OCI-LY1 (cell line): ENCODE measurements around the gene PABPN1L.

Experiments used
- EZH2 ChIP-seq: fragments of 200-600 bp; sonication (generic), shearing (Covaris generic); IDR thresholded peaks from 2 replicates; pipeline ENCODE4 v1.8.0; 2017; ENCODE audit warnings: borderline replicate concordance, mixed run types, mild to moderate bottlenecking, antibody characterized with exemption, low read length, moderate library complexity, mixed read lengths
- TF ChIP-seq, protein P1 (sequence below): fragments of 200-600 bp; sonication (generic), shearing (Covaris generic); IDR thresholded peaks from 2 replicates; pipeline ENCODE4 v1.5.1; 2017; ENCODE audit warnings: mild to moderate bottlenecking, antibody characterized with exemption, low read length, moderate library complexity, mixed read lengths

DNA sequence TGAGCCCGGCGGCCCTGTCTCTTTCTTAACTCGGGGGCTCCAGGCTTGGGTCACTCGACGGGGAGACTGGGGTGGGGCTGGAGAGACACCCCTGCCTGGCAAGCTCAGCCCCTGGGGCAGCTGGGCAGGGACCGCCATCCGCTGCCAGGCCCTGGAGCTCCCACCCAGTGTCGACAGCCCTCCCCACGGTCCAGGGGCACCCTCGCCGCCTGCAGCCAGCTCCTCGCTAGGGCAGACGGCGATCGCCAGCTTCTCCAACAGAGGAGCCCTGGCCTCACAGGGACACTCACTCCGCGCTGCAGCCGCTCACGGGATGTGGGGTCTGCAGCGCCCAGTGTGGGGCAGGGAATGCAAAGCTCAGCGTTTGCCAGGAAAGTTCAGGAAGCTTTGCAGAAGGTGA, 38.7 kb downstream of the PABPN1L start:
- no peak for TF ChIP-seq EZH2
- TF ChIP-seq, protein P1, sequence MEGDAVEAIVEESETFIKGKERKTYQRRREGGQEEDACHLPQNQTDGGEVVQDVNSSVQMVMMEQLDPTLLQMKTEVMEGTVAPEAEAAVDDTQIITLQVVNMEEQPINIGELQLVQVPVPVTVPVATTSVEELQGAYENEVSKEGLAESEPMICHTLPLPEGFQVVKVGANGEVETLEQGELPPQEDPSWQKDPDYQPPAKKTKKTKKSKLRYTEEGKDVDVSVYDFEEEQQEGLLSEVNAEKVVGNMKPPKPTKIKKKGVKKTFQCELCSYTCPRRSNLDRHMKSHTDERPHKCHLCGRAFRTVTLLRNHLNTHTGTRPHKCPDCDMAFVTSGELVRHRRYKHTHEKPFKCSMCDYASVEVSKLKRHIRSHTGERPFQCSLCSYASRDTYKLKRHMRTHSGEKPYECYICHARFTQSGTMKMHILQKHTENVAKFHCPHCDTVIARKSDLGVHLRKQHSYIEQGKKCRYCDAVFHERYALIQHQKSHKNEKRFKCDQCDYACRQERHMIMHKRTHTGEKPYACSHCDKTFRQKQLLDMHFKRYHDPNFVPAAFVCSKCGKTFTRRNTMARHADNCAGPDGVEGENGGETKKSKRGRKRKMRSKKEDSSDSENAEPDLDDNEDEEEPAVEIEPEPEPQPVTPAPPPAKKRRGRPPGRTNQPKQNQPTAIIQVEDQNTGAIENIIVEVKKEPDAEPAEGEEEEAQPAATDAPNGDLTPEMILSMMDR: no peak
